Measurements from ENCODE around the gene AP2B1. TPM values are rescaled to one million over a fixed set of nuclear protein-coding genes. Genes with fewer than 3 reads are reported as not detected.

The AP2B1 gene
- total and polyA plus RNA-seq, 9 of the 15 experiments (the other 6 are each of a cell fraction or from before 2014, with no cell fraction given), result 60.1 to 287 (median 105) TPM

GRCh38 chr17:35732806-35733136 lies 145.6 kb downstream of the AP2B1 start:
- Histone ChIP-seq H3K9ac (ENCODE audit: insufficient read depth in 1 of 2, low read depth in 2 of 2, low read length in 2 of 2) (0 out of 4 replicates have a peak overlapping the region, but pooled peaks of 1 of the 2 experiments have one; percentile 37), H3K4me3 (no peak overlapping the region), H3K36me3 (ENCODE audit: control insufficient read depth, insufficient read depth, low read length) (0 out of 3 replicates have a peak, but pooled peaks cover under 1% of the 10 kb centered on the region), H3K79me2 (ENCODE audit: control insufficient read depth, insufficient read depth, low read length) (no peaks in the 10 kb centered on the region), H3K27ac (ENCODE audit: extremely low read depth, low read depth, low read length) (no peak overlapping the region), H3K4me2 (ENCODE audit: insufficient read depth, low read length) (no peak overlapping the region), H3K9me3 (replicated peaks; ENCODE audit: control insufficient read depth, insufficient read depth, low read depth, low read length) (no peaks in the 10 kb centered on the region), H3K4me1 (replicated peaks in 1 of 2; ENCODE audit: control insufficient read depth in 2 of 2, insufficient read depth in 2 of 2, low read length in 2 of 2) (peaks cover 3 to 17% of the 10 kb centered on the region in 2 experiments; a peak in 3 of 5 replicates), H3K9me1 (ENCODE audit: control insufficient read depth, insufficient read depth, low read length) (no peaks in the 10 kb centered on the region), H3K27me3 (ENCODE audit: control insufficient read depth in 2 of 2, insufficient read depth in 2 of 2, low read length in 2 of 2) (peaks cover 23 to 44% of the 10 kb centered on the region in 2 experiments; a peak in 4 of 5 replicates), H2AFZ (ENCODE audit: low read depth, low read length) (no peak overlapping the region), H4K20me1 (replicated peaks; ENCODE audit: control insufficient read depth, insufficient read depth, low read length) (peaks cover 3% of the 10 kb centered on the region; the same call in 1 of the 2 replicates)
- no peak for FAIRE-seq
- WGBS (ENCODE audit: insufficient coverage, low coverage, missing lambda C conversion rate), result 13% methylated on average over 1 of the region's 1 CpG
- ChIA-PET POLR2A (interaction anchor here (1.2 kb wide), 1 partner anchor 9 kb away, joined by 3 read pairs; no protein-coding TSS in a partner anchor), CTCF (ENCODE audit: low intra/inter-chr PET ratio) (no interaction called here)
- TF ChIP-seq ZNF280A (IDR thresholded peaks at IDR 0.05; ENCODE audit: low read depth, partially characterized antibody) (no peak), TARDBP (IDR thresholded peaks at IDR 0.05) (no peak), ZNF347 (CRISPR knock-in tag; IDR thresholded peaks at IDR 0.05; ENCODE audit: low read depth) (no peak), ZNF444 (CRISPR knock-in tag; IDR thresholded peaks at IDR 0.05) (no peak), RCOR1 (IDR thresholded peaks at IDR 0.05; ENCODE audit: borderline replicate concordance in 1 of 2, low read depth in 2 of 2, low read length in 2 of 2) (no peak), TSC22D4 (tag; IDR thresholded peaks at IDR 0.05) (no peak), HMG20A (CRISPR knock-in tag; conservative IDR thresholded peaks at IDR 0.05) (no peak), YY1 (IDR thresholded peaks at IDR 0.05; ENCODE audit: borderline replicate concordance in 1 of 3, control insufficient read depth in 1 of 3, extremely low read depth in 1 of 3, insufficient read depth in 3 of 3, insufficient read length in 1 of 3, insufficient replicate concordance in 2 of 3, low read depth in 1 of 3, low read length in 2 of 3) (no peak), PML (IDR thresholded peaks at IDR 0.05; ENCODE audit: low read length) (no peak), MIER1 (IDR thresholded peaks at IDR 0.05; ENCODE audit: low read depth) (no peak)
- intact Hi-C loops (cut with micrococcal nuclease), result loop anchor here (5.0 kb wide), 1 partner anchor 175 kb away; no protein-coding TSS in a partner anchor
- no TSS peak for BruUV-seq (replicated peaks)
- ATAC-seq, result no peak
- in situ Hi-C loops (cut with MboI), result loop anchor here (25.0 kb wide), 1 partner anchor 1295 kb away; no protein-coding TSS in a partner anchor
- DNase-seq (ENCODE audit: extremely low read depth in 1 of 4, low spot score in 3 of 4), result no peak

Data from K562 (cell line).